Raji (cell line): ENCODE data around the gene PDGFC.

Experiments used
- POLR2A ChIP-seq: IDR thresholded peaks from 2 replicates; pipeline ENCODE4 v1.6.1; 2011; ENCODE audit warnings: low read depth, low read length, control low read depth; ENCODE audit not compliant: insufficient read depth

The PDGFC gene

DNA sequence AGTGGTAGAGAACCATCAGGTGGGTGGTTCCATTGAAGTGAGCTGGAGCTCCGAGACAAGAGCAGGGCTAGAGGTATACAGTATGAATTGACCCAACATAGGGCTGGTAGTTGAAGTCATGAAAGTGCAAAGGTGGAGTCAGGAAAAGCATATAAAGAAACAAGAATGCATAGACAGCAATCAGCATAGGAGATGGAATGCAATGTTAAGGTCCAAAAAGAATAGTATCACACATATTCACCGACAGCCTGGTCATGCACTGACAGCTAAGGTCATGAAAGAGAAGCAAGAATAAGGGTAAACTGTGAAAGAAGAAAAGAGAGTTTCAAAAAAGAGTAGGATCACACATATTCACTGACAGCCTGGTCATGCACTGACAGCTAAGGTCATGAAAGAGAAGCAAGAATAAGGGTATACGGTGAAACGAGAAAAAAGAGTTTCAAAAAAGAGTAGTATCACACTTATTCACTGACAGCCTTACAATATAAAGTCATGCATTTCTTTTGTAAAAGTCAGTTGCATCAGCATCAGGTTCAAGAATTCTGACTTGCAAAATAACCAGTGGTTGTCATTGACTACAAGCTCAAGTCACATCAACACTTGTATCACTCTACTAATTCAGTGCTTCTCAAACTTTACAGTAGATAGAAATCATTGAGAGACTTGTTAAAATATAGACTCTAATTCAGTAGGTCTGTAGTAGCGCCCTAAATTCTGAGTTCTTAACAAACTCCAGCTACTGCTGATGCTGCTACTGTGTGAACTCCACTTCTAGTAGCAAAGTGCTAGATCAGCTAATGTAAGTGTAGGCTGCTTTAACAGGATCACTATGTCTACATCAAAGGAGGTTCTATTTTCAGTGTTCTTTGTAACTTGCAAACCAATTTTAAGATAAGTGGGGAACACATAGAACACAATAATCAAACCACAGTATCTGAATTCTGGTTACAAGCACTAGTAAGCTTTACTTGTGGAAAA is 221.9 kb downstream of the PDGFC start:
- TF ChIP-seq POLR2A, result no peak

DNA sequence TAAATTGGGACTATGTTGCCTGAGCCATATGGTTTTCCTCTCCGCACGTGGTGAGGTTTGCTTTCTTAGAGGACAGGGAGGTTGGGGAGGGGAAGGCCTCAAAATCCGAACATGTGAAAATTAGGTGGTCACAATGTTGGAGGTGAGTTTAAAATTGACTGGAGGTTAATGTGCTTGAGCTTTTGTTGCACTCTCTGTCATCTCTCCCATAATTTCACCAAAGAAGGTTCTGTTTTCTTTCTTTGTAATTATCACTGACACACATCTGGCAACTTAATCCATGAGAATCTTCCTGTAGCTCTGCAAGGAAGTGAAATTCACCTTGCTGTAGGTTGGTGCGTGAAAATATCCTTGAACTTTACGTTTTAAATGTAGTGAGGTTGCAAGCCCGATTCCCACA is 225.5 kb downstream of the PDGFC start:
- no peak for TF ChIP-seq POLR2A

GRCh38 chr4:156738766-156739165 is 232.8 kb downstream of the PDGFC start:
- TF ChIP-seq POLR2A, result no peak

GRCh38 chr4:156734965-156735895 is 236.4 kb downstream of the PDGFC start:
- TF ChIP-seq POLR2A, result no peak

- no peak for TF ChIP-seq POLR2A
Measured at GRCh38 chr4:156733582-156733981, 238.0 kb downstream of the PDGFC start.

DNA sequence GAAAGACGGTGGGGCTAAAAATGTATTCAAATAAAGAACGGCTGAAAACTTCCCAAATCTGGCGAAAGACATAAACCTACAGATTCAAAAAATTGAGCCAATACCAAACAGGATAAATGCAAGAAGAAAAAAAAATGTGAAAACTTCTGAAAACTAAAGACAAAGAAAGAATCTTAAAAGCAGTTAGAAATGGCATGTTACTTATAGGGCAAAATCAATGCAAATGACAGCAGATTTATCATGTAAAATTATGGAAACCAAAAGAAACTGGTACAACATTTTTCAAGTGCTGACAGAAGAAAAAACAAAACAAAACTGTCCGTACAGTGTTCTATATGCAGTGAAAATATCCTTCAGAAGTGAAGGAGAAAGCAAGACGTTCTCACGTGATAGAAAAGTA is 239.0 kb downstream of the PDGFC start:
- no peak for TF ChIP-seq POLR2A

DNA sequence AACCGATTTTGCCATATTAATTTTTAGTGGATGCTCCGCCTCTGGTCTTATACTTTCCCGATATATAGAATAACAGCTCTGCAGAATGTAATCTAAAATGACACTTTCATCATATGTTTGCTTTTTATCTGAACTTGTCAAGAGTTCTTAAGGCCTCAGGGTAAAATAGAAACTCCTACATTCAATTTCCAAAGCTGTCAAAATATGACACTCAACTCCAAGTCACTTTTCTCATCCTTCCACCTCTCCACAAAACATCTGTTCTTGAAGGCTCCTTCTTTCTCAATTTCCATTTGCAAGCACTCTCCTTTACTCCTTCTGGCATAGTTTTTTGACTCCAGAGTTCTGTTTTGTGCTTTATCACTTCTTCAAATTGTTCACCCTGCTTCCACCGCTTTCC is 242.2 kb downstream of the PDGFC start:
- no peak for TF ChIP-seq POLR2A

DNA sequence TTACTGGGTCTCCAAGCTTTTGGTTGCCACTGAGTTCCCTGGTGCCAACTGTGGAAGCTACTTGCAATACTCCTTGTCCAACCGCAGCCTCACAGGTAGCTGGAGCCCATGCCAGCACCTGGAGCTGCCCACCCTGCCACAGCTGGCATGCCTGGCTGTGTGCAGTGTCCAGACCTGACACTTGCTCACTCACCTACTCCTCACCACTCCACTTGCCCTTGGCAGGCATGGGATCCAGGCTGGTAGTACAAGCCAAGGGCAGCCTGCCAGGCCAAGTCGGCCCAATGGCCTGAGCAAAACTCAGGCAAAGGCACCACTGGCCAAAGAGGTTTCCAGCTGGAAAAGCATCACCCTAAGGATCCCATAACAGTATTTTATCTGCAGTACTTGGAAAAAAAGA is 246.3 kb downstream of the PDGFC start:
- TF ChIP-seq POLR2A, result no peak

GRCh38 chr4:156723951-156724668 is 247.5 kb downstream of the PDGFC start:
- TF ChIP-seq POLR2A, result no peak

GRCh38 chr4:156718226-156718625 is 253.4 kb downstream of the PDGFC start:
- TF ChIP-seq POLR2A, result no peak

DNA sequence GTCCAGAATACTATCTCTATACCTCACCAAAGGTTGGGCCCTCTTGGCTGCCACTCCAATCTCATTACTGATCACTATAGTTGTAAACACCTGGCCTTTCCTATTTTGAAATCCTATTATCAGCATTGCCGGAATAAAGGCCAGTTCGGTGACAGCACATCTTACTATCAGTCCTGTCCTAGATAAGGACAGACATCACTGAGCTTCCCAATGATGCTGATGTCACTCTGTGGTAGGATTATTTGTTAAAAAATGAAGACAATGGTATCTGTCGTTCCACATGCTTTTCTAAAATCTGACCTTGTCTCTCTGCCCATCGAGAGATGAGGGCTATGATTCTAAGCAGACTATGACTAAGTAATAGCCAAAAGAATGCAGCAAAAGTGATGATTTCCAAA is 260.4 kb downstream of the PDGFC start:
- TF ChIP-seq POLR2A, result no peak
